ENCODE data around the gene NPAP1. TPM values are rescaled to one million over a fixed set of nuclear protein-coding genes. Genes with fewer than 3 reads are reported as not detected.

NPAP1 gene
- total RNA-seq, 2 experiments from 2014 or later: not detected

DNA sequence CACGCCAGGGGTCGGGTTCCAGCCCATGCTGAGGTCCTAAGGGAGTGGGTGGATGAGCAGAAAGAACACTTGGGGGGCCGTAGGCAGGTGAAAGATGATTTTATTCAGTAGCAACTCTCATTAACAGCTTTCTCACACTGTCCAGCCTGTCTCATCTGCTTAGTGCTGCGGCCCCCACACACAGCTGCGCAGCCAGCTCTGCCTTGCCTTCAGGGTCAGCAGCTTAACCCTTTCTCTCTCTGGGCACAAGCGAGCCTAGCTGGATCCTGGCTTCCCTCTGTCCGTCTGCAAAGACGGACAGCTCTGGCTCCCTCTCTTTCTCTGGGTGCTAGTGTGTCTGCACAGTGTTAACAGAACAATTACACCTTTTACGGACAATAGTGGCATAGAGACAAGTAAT, 21.3 kb downstream of the NPAP1 start:
- POLR2A ChIA-PET: no interaction called here
- peaks cover 6% of the 10 kb centered on the region for H3K9me3 Mint-ChIP-seq
- H3K4me1 Mint-ChIP-seq: no peaks in the 10 kb centered on the region
- ATAC-seq (ENCODE audit: low read depth) (no peak), DNase-seq (no peak)
- H3K36me3 Mint-ChIP-seq: no peaks in the 10 kb centered on the region
- no peak overlapping the region for H3K27ac Mint-ChIP-seq
- no peaks in the 10 kb centered on the region for H3K27me3 Mint-ChIP-seq
- H3K4me3 Mint-ChIP-seq: no peak overlapping the region

DNA sequence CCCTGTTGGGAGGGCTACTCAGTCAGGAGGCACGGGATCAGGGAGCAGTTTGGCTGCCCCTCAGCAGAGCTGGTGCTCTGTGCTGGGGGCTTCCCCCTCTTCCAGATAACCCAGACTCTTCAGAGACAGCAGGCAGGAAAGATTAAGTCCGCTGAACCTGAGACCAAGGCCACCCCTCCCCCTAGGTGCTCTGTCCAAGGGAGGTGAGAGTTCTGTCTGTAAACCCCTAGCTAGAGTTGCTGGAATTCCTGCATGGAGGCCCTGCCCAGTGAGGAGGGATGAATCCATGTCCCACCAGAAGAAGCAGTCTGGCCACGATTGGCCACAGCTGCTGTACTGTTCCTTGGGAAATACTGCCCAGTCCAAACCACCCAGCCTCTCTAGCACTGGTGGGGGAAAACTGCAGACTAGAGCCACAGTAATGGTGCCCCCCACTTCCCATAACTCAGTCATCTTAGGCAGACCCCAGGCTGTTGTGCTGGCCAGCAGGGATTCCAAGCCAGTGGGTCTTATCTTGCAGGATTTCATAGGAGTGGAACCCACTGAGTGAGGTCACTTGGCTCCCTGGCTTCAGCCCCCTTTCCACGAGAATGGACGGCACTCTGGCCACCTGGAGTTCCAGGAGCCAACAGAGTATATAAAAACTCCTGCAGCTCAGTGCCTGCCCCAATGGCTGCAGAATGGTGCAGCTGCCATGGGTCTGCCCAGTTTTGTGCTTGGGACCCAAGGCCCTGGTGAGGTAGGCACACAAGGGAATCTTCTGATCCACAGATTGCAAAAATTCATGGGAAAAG, 42.9 kb downstream of the NPAP1 start:
- Mint-ChIP-seq H3K36me3 (no peaks in the 10 kb centered on the region), H3K27ac (no peak overlapping the region), H3K9me3 (peaks cover 21% of the 10 kb centered on the region), H3K4me3 (no peak overlapping the region), H3K27me3 (no peaks in the 10 kb centered on the region), H3K4me1 (no peaks in the 10 kb centered on the region)
- DNase-seq (no peak), ATAC-seq (ENCODE audit: low read depth) (no peak)
- POLR2A ChIA-PET: no interaction called here

DNA sequence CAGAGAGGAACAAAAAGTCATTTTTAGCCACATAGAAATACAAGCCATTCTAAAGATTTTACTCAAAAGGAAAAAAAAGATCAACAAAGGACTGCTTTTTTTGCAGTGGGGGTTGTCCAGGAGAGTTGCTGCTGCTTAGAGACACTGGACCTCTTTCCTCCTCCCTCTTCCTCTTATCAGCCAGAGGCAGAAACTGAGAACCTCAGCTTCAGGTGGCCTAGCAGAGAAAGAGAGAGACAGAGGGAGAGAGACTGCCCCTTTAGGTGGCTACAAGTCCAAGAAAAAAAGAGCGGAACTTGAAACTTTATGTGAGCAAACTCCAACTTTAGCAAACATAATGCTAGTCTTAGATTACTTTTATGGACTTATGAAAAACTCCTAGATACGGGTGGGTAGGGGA, 54.2 kb downstream of the NPAP1 start:
- no peak overlapping the region for H3K4me3 Mint-ChIP-seq
- no peak overlapping the region for H3K27ac Mint-ChIP-seq
- H3K27me3 Mint-ChIP-seq: no peaks in the 10 kb centered on the region
- peaks cover 7% of the 10 kb centered on the region for H3K9me3 Mint-ChIP-seq
- DNase-seq: no peak
- no peaks in the 10 kb centered on the region for H3K36me3 Mint-ChIP-seq
- no peaks in the 10 kb centered on the region for H3K4me1 Mint-ChIP-seq
- ATAC-seq (ENCODE audit: low read depth): no peak
- POLR2A ChIA-PET: no interaction called here
